ENCODE data around the gene SCP2.

- no peak for TF ChIP-seq CTCF (IDR thresholded peaks at IDR 0.05; ENCODE audit: low read length)
- TF ChIP-seq EZH2 (IDR thresholded peaks at IDR 0.05; ENCODE audit: borderline replicate concordance, low read length): no peak
Measured at GRCh38 chr1:52877554-52877953, 49.5 kb upstream of the SCP2 start.
